NCI-H2196 (cell line): Measurements from ENCODE around the gene RNF130.
A peak's percentile ranks its signal among the peaks of the same experiment; 100 is the strongest.
"Not testable (repeated sequence)": the region's sequence is repeated elsewhere in the genome, so short reads cannot be mapped to it uniquely, and the experiment has no call there.

Source experiments
- DNase-seq: peaks from one replicate; lab custom pipeline; 2025; ENCODE audit not compliant: unreplicated experiment; lab: John Stamatoyannopoulos, UW

Gene RNF130

DNA sequence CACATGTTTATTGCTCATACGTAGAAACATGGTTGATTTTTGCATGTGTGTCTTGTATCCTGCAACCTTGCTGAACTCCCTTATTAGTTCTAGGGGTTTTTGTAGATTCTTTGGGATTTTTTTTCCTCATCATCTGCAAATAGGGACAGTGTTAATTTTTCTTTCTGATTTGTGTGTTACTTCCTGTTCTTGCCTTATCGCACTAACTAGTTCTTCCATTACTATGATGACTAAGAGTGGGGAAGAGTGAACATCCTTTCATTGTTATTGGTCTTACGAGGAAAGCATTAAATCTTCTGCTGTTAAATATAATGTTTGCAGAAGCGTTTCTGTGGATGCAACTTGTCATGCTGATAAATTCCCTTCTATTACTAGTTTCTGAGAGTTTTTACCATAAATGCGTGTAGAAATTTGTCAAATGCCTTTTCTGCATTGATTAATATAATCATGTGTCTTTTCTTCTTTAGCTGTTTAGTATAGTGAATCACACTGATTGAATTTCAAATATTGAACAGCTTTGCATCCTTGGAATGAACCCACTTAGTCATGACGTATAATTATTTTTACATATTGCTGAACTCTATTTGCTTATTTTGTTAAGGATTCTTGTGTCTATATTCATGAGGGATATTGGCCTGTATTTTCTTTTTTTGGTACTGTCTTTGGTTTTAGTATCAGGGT, 32.1 kb upstream of the RNF130 start:
- no peak for DNase-seq

GRCh38 chr5:180102636-180103035, 31.1 kb upstream of the RNF130 start:
- no peak for DNase-seq

GRCh38 chr5:180101451-180102105, 30.0 kb upstream of the RNF130 start:
- DNase-seq, result no peak

GRCh38 chr5:180100621-180101450, 29.3 kb upstream of the RNF130 start:
- DNase-seq, result no peak

DNA sequence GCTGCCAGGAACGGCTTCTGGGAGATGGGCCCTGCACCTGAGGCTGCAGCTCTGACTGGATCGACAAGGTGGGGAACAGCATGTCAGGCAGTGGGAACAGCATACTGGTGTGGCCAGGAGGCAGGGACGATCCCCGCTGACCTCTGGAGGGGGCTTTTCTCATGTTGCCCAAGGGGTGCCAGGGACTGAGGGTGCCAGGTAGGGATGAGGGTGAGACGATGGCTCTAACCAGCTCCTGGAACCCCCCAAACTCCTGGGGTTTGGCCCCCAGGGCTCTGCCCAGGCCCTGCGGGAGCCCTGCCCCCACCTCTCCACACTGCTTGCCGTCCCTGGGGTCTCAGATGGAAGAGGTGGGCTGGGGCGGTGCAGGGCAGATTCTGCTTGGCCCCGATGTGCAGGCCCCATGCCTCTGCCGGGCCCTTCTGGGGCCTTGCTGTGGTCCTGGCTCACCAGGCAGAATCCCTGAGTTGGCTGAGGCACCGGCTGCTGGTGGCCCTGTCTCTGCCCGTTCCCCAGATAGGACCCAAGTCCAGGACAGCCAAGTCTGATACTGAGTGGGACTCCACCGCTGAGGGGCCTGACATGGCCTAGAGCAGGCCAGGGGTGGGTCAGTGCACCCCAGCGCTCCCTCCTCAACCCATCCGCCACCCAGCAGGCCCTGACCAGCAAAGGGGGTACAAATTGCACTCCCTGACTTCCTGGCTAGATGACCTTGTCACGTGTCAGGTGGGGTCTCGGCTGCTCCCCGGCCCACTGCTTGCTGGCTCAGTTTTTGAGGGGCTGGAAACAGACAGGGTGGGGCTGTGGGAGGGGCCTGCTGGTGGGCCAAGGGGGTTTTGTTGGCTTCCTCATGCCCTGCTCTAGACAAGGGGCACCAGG, 28.4 kb upstream of the RNF130 start:
- no peak for DNase-seq

GRCh38 chr5:180098991-180099732, 27.6 kb upstream of the RNF130 start:
- no peak for DNase-seq

DNA sequence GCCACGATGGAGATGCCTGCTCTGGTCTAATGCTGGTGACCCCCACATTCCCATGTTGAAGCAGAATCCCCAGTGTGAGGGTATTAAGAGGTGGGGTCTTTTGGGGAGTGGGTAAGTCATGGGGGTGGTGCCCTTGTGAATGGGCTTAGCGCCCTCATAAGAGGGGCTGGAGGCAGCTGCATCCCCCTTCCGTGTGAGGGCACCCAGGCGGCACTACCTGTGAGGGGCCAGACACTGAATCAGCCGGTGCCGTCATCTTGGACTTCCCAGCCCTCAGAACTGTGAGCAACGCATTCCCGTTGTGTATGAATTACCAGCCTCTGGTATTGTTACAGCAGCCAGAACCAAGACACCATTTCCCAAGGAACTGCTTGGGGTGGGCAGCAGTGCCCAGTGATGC, 27.0 kb upstream of the RNF130 start:
- no peak for DNase-seq

DNA sequence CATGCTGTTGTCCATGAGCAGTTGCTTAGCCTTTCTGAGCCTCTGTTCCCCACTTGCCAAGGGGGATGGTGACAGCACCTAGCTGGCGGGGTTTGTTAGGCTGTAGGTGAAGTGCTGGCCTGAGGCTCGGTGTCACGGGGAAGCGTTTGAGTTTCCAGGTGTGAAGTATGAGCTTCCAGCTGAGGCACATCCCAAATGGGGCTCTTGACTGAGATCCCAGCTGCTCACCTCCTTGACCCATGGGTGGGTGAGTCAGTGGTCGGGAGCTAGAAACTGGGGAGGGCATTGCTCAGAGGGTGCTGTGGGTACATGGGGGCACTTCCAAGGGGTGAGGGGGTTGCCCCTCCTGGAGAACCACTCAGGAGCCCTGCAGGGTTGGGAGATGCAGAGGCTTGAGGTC, 26.4 kb upstream of the RNF130 start:
- no peak for DNase-seq

GRCh38 chr5:180097163-180097894, 25.8 kb upstream of the RNF130 start:
- no peak for DNase-seq

DNA sequence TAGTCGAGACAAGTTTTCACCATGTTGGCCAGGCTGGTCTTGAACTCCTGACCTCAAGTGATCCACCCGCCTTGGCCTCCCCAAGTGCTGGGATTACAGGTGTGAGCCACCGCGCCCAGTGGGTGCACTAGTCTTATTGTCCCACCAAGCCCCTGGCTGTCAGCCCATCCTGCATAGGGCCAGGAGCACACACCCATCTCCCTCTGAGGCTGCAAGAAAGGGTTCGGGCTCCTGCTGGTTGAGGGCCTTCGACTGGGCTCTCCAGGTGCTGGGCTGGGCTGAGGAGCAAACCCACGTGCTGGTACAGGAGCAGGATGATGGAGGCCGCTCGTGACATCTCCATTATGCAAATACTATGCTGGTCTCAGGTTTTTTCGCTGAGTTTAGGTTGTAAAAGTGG, 25.1 kb upstream of the RNF130 start:
- no peak for DNase-seq

- no peak for DNase-seq
These were observed 24.0 kb upstream of the RNF130 start for GRCh38 chr5:180095545-180095944.

GRCh38 chr5:180093651-180094382, 22.3 kb upstream of the RNF130 start:
- DNase-seq, result no peak

- DNase-seq, result no peak
These were observed 21.7 kb upstream of the RNF130 start for GRCh38 chr5:180093241-180093640.

DNA sequence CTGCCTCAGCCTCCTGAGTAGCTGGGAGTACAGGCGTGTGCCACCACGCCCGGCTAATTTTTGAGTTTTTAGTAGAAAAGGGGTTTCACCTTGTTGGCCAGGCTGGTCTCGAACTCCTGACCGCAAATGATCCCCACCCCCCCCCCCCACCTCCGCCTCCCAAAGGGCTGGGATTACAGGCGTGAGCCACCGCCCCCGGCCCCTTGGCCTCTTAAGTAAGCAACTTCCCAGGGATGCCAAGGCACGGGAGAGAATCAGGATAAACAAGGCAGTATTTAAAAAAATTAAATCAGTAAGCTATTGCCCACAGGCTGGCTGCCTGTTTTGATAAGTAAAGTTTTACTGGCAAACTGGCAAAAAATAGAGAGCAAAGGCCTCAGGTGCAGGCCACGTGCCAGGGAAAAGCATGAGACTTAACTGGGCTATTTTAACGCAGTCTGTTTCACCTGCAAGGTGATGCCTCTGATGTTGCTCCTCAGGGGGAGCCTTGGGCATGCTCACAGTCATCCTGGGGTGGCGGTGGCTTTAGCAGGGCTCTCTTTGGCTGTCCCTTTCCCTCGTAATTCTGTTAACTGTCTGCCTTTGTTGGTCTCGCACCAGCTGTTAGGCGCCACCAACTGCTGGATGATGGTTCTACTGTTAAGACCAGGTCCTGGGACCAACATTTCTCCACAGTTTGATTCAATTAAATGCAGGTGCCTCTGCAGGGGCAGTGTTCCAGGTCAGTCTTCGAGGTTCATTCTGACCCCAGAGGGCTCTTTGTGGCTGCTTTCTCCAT, 19.4 kb upstream of the RNF130 start:
- peak; percentile 57 for DNase-seq

- DNase-seq, result peak; percentile 47
These were observed 18.7 kb upstream of the RNF130 start for GRCh38 chr5:180090098-180090768.

GRCh38 chr5:180089628-180090027, 18.1 kb upstream of the RNF130 start:
- DNase-seq, result not testable (repeated sequence)

GRCh38 chr5:180088561-180088960, 17.0 kb upstream of the RNF130 start:
- DNase-seq, result no peak
